BLaER1 treated with 17β-estradiol and CSF1 and Interleukin-3, amounts not matched to agents 10 nM and 100 nM (cell line): ENCODE measurements around the gene TMEM247.

Source experiments
- H3K27ac ChIP-seq, 11 experiments: shearing (Covaris generic); formaldehyde crosslinking; 2 replicates each; pipeline ENCODE4 v1.8.1; 2022
- H3K27me3 ChIP-seq, 11 experiments: shearing (Covaris generic); formaldehyde crosslinking; 2 replicates each; pipeline ENCODE4 v1.8.1; 2022
- H3K36me3 ChIP-seq, 11 experiments: shearing (Covaris generic); formaldehyde crosslinking; 2 replicates each; pipeline ENCODE4 v1.8.1; 2022
- H3K4me1 ChIP-seq, 10 experiments: shearing (Covaris generic); formaldehyde crosslinking; 2 replicates each; pipeline ENCODE4 v1.8.1; 2022
- H3K4me2 ChIP-seq, 11 experiments: shearing (Covaris generic); formaldehyde crosslinking; 2 replicates each; pipeline ENCODE4 v1.8.1; 2022
- H3K4me3 ChIP-seq, 10 experiments: shearing (Covaris generic); formaldehyde crosslinking; 2 replicates each; pipeline ENCODE4 v1.8.1; 2022
- H3K9ac ChIP-seq, 11 experiments: shearing (Covaris generic); formaldehyde crosslinking; 2 replicates each; pipeline ENCODE4 v1.8.1; 2022
- H3K9me3 ChIP-seq, 11 experiments: shearing (Covaris generic); formaldehyde crosslinking; replicated peaks in 1 of 11; 2 replicates each; pipeline ENCODE4 v1.8.1; 2022
- H4K20me1 ChIP-seq, 11 experiments: shearing (Covaris generic); formaldehyde crosslinking; 2 replicates each; pipeline ENCODE4 v1.8.1; 2022
- Cebpa-rat ChIP-seq, 11 experiments: shearing (Covaris generic); IDR thresholded peaks; 2 replicates each; pipeline ENCODE4 v1.8.1; 2022

TMEM247 gene

GRCh38 chr2:46449700-46450099 is 29.7 kb upstream of the TMEM247 start:
- no peak overlapping the region for H3K9ac ChIP-seq
- H3K4me3 ChIP-seq, result no peak overlapping the region
- no peaks in the 10 kb centered on the region for H4K20me1 ChIP-seq
- H3K36me3 ChIP-seq, result no peaks in the 10 kb centered on the region
- H3K4me2 ChIP-seq, result no peak overlapping the region
- H3K4me1 ChIP-seq, result no peaks in the 10 kb centered on the region
- H3K9me3 ChIP-seq, result peaks cover 0 to 22% (median 11%) of the 10 kb centered on the region in 11 experiments; a peak in 14 of 22 replicates
- H3K27ac ChIP-seq, result no peak overlapping the region
- no peaks in the 10 kb centered on the region for H3K27me3 ChIP-seq
- no peak for TF ChIP-seq Cebpa-rat (IDR thresholded peaks at IDR 0.05)

DNA sequence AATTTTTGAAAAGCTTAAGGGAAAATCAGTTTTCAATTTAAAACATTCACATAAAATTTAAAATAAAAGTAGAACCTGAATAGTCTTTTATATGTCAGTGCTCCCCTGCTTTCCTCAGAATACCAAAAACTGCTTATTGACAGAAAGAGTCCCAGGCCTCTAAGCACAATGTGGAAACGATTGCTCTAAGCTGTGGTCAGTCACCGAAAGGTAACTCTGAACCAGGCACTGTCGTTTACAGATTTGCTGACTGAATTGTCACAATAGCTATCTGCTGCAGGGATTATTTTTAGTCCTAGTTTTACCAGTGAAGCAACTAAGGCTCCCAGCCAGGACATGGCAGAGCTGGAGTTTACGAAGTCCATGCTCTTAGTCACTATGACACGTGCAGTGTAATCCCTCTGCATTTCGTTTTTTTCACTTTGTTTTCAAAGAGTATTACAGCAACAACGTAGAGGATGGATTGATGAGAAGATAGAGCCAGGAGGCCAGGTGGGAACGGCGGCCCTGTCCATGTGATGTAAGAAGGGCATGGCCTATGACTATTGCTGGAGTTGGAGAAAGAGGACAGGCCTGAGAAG is 28.1 kb upstream of the TMEM247 start:
- Histone ChIP-seq H4K20me1 (no peaks in the 10 kb centered on the region), H3K9me3 (peaks cover 0 to 7% (median 0%) of the 10 kb centered on the region in 11 experiments; a peak in 2 of 22 replicates), H3K9ac (no peak overlapping the region), H3K4me3 (no peak overlapping the region), H3K4me2 (no peak overlapping the region), H3K27ac (no peak overlapping the region), H3K36me3 (no peaks in the 10 kb centered on the region), H3K4me1 (no peaks in the 10 kb centered on the region), H3K27me3 (no peaks in the 10 kb centered on the region)
- TF ChIP-seq Cebpa-rat (IDR thresholded peaks at IDR 0.05), result no peak

DNA sequence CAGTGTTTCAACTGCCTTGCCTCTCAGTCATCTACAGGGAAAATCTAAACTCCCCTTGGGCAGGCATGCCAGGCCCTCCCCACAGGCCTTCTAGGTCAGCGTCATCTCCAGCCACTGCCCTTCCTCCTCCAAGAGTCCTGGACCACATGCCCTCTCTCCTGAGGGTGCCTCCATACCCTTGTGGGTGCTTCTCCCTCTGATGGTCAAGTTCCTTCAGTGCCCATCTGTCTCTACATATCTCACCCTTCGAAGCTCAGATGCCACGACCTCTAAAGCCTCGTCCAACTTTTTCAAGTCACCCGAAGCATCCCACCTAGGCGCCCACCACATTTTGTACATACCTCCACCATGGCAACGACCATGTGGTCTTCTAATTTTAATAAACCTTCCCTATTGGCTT is 22.6 kb upstream of the TMEM247 start:
- Histone ChIP-seq H4K20me1 (no peaks in the 10 kb centered on the region), H3K36me3 (no peaks in the 10 kb centered on the region), H3K9ac (no peak overlapping the region), H3K4me1 (peaks cover 16 to 23% (median 19%) of the 10 kb centered on the region in 10 experiments), H3K4me3 (no peak overlapping the region), H3K27ac (no peak overlapping the region), H3K4me2 (no peak overlapping the region), H3K9me3 (no peaks in the 10 kb centered on the region), H3K27me3 (no peaks in the 10 kb centered on the region)
- TF ChIP-seq Cebpa-rat (IDR thresholded peaks at IDR 0.05), result no peak

DNA sequence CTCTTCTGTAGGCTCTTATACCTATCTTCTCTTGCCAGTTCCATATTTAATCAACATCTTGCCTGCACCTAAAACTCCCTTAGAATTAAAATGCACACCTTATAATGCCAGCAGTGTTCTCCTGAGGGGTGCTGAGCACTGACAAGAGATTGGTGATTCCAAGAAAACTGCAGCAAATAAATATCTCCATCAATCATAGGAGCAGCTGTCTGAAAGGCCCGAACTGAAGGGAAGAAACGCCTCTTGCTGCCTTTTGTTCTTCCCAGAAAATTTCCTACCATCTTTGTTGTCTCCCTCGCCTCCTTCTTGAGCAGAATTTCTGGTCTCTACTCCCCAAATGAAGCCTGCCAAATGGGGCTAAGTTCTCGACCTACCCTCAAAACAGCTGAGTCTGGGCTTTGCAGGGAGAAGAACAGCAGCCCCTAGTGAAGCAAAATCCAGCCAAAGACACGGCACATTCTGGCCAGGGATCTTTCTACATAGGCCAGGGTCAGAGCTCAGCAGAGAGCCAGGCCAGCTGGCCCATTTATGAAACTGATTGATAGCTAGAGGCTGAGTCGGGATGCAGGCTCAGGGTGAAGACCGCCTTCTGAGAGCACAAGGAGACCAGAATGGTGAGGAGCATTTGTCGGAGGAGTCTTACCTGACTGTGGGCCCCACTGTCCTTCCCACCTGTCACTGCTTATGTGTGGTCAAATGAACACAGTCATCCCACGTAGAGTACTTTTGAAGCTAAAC is 20.4 kb upstream of the TMEM247 start:
- no peaks in the 10 kb centered on the region for H4K20me1 ChIP-seq
- H3K4me3 ChIP-seq, result no peak overlapping the region
- H3K36me3 ChIP-seq, result no peaks in the 10 kb centered on the region
- no peaks in the 10 kb centered on the region for H3K27me3 ChIP-seq
- H3K4me1 ChIP-seq, result peaks cover 26 to 41% (median 32%) of the 10 kb centered on the region in 10 experiments
- no peak overlapping the region for H3K4me2 ChIP-seq
- TF ChIP-seq Cebpa-rat (IDR thresholded peaks at IDR 0.05), result no peak
- H3K9me3 ChIP-seq, result no peaks in the 10 kb centered on the region
- H3K27ac ChIP-seq, result no peak overlapping the region
- H3K9ac ChIP-seq, result peak overlapping the region in 2 of 11 experiments; percentile 2 to 14; a peak in 1 of 22 replicates

- no peaks in the 10 kb centered on the region for H3K36me3 ChIP-seq
- H3K27me3 ChIP-seq, result no peaks in the 10 kb centered on the region
- no peak overlapping the region for H3K27ac ChIP-seq
- TF ChIP-seq Cebpa-rat (IDR thresholded peaks at IDR 0.05), result no peak
- 0 out of 22 replicates have a peak overlapping the region, but pooled peaks of 1 of the 11 experiments have one; percentile 2 for H3K4me2 ChIP-seq
- no peaks in the 10 kb centered on the region for H4K20me1 ChIP-seq
- H3K4me1 ChIP-seq, result peaks cover 26 to 45% (median 32%) of the 10 kb centered on the region in 10 experiments
- no peaks in the 10 kb centered on the region for H3K9me3 ChIP-seq
- 0 out of 22 replicates have a peak overlapping the region, but pooled peaks of 1 of the 11 experiments have one; percentile 30 for H3K9ac ChIP-seq
- no peak overlapping the region for H3K4me3 ChIP-seq
Measured at GRCh38 chr2:46459694-46460093, 19.7 kb upstream of the TMEM247 start.

DNA sequence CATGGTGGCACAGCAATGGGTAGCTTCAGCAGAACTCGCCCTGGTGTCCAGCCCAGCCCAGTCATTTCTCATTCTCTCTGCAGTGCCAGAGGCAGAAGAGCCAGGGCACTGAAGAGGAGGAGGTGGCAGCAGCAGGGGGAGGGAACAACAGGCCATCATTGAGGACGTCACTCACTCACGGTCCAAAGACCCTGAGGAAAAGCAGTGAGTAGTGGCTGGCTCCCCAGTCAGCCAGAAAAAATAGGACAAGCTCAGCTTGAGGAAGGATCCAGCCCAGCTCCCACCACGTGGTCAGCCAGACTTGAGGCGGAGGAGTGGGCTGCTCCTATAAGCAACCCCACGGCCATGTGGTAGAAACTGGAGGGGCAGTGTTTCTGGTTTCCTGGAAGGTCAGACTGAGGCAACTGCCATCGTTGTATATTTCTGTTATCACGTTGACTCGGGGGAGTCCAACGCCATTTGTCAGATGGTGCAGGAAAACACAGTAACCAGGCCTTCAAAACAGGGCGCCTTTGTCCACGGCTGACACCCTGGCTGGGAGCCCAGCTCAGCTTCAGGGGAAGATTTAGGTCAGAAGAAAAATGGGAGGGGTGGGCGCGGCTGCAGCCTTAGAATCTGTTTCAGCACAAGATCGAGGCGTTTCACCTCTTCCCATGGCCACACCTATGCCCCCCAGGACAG is 19.0 kb upstream of the TMEM247 start:
- H3K27ac ChIP-seq, result peak overlapping the region in 2 of 11 experiments; percentile 71 to 78; a peak in 2 of 22 replicates

GRCh38 chr2:46461011-46461674 is 18.2 kb upstream of the TMEM247 start:
- H3K9ac ChIP-seq, result peak overlapping the region in 8 of 11 experiments; percentile 35 to 73 (median 62); a peak in 17 of 22 replicates
- no peaks in the 10 kb centered on the region for H3K9me3 ChIP-seq
- no peaks in the 10 kb centered on the region for H3K36me3 ChIP-seq
- H3K4me1 ChIP-seq, result peaks cover 26 to 45% (median 32%) of the 10 kb centered on the region in 10 experiments
- H3K27me3 ChIP-seq, result no peaks in the 10 kb centered on the region
- peak overlapping the region; percentile 69 to 95 (median 81) for H3K4me2 ChIP-seq
- peak overlapping the region in 4 of 10 experiments; percentile 35 to 49 (median 40); a peak in 7 of 20 replicates for H3K4me3 ChIP-seq
- H3K27ac ChIP-seq, result peak overlapping the region; percentile 39 to 81 (median 69); a peak in 20 of 22 replicates
- H4K20me1 ChIP-seq, result no peaks in the 10 kb centered on the region
- TF ChIP-seq Cebpa-rat (IDR thresholded peaks at IDR 0.05), result no peak

More for the DNA sequence above, 19.0 kb upstream of the TMEM247 start:
- Histone ChIP-seq H3K27me3 (no peaks in the 10 kb centered on the region), H3K9ac (peak overlapping the region in 3 of 11 experiments; percentile 17 to 68 (median 30); a peak in 1 of 22 replicates), H3K4me1 (peaks cover 26 to 45% (median 32%) of the 10 kb centered on the region in 10 experiments), H4K20me1 (no peaks in the 10 kb centered on the region), H3K4me2 (peak overlapping the region; percentile 2 to 91 (median 76); a peak in 16 of 22 replicates), H3K9me3 (no peaks in the 10 kb centered on the region), H3K36me3 (no peaks in the 10 kb centered on the region), H3K4me3 (no peak overlapping the region)
- TF ChIP-seq Cebpa-rat (IDR thresholded peaks at IDR 0.05), result no peak

GRCh38 chr2:46461709-46462171 is 17.6 kb upstream of the TMEM247 start:
- Histone ChIP-seq H3K4me2 (peak overlapping the region; percentile 69 to 95 (median 81)), H3K9ac (peak overlapping the region in 9 of 11 experiments; percentile 17 to 73 (median 61); a peak in 18 of 22 replicates), H4K20me1 (no peaks in the 10 kb centered on the region), H3K27ac (peak overlapping the region; percentile 39 to 81 (median 69); a peak in 21 of 22 replicates), H3K36me3 (no peaks in the 10 kb centered on the region), H3K4me3 (peak overlapping the region in 4 of 10 experiments; percentile 35 to 49 (median 40); a peak in 8 of 20 replicates), H3K27me3 (no peaks in the 10 kb centered on the region), H3K9me3 (no peaks in the 10 kb centered on the region), H3K4me1 (peaks cover 27 to 45% (median 35%) of the 10 kb centered on the region in 10 experiments)
- peak in 1 of 11 experiments; percentile 39; a peak in 1 of 22 replicates for TF ChIP-seq Cebpa-rat (IDR thresholded peaks at IDR 0.05)
